ENCODE results near the gene AP4B1. TPM values are rescaled to one million over a fixed set of nuclear protein-coding genes. Genes with fewer than 3 reads are reported as not detected.

The AP4B1 gene
- total RNA-seq, 1 donor from 2014 or later, result 31.6 TPM

DNA sequence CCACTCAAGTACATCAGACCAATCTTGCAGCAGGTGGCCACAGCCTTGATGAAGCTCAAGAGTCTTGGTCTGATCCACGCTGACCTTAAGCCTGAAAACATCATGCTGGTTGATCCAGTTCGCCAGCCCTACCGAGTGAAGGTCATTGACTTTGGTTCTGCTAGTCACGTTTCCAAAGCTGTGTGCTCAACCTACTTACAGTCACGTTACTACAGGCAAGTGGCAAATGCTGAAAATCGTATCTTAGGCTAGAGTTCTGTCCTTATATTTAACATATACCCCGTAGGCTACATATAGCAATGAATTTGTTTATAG, 36.6 kb upstream of the AP4B1 start:
- Mint-ChIP-seq H3K4me3 (no peak overlapping the region), H3K27ac (no peak overlapping the region), H3K36me3 (peaks cover 31% of the 10 kb centered on the region), H3K27me3 (ENCODE audit: low read depth) (no peaks in the 10 kb centered on the region), H3K9me3 (peaks cover 7% of the 10 kb centered on the region), H3K4me1 (peaks cover 13% of the 10 kb centered on the region)
- TF ChIP-seq CTCF (IDR thresholded peaks at IDR 0.05; ENCODE audit: unreplicated experiment), result no peak
- DNase-seq (ENCODE audit: low spot score in 2 of 2, unreplicated experiment in 2 of 2), result no peak

GRCh38 chr1:113940365-113941244, 36.0 kb upstream of the AP4B1 start:
- TF ChIP-seq CTCF (IDR thresholded peaks at IDR 0.05; ENCODE audit: unreplicated experiment), result no peak
- H3K36me3 Mint-ChIP-seq, result peaks cover 28% of the 10 kb centered on the region
- H3K27ac Mint-ChIP-seq, result peak overlapping the region; percentile 69
- H3K9me3 Mint-ChIP-seq, result peaks cover 6% of the 10 kb centered on the region
- H3K27me3 Mint-ChIP-seq (ENCODE audit: low read depth), result no peaks in the 10 kb centered on the region
- no peak overlapping the region for H3K4me3 Mint-ChIP-seq
- peaks cover 10% of the 10 kb centered on the region for H3K4me1 Mint-ChIP-seq
- DNase-seq (ENCODE audit: low spot score in 2 of 2, unreplicated experiment in 2 of 2), result no peak

DNA sequence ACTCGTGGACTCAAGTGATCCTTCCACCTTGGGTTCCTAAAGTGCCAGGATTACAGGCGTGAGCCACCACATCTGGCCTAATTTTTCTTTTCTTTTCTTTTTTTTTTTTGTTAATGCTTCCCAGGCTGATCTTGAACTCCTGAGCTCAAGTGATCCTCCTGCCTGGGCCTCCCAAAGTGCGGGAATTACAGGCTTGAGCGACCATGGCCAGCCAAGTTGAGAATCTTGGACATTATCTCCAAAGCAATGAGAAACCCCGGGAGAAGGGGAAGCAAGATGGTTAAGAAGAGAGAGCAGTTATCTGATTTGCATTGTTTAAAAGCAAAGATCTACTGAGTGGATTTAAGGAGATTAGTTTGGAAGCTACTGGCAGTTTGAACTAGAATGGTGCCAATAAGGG, 33.6 kb upstream of the AP4B1 start:
- no peaks in the 10 kb centered on the region for H3K9me3 Mint-ChIP-seq
- no peak for TF ChIP-seq CTCF (IDR thresholded peaks at IDR 0.05; ENCODE audit: unreplicated experiment)
- no peak overlapping the region for H3K27ac Mint-ChIP-seq
- no peak overlapping the region for H3K4me3 Mint-ChIP-seq
- H3K27me3 Mint-ChIP-seq (ENCODE audit: low read depth), result no peaks in the 10 kb centered on the region
- DNase-seq (ENCODE audit: low spot score in 2 of 2, unreplicated experiment in 2 of 2), result no peak
- H3K36me3 Mint-ChIP-seq, result peaks cover 14% of the 10 kb centered on the region
- peaks cover 10% of the 10 kb centered on the region for H3K4me1 Mint-ChIP-seq

- Mint-ChIP-seq H3K4me3 (no peak overlapping the region), H3K27me3 (ENCODE audit: low read depth) (no peaks in the 10 kb centered on the region)
Measured at GRCh38 chr1:113937146-113937545, 32.5 kb upstream of the AP4B1 start.

GRCh38 chr1:113935970-113936369, 31.4 kb upstream of the AP4B1 start:
- Mint-ChIP-seq H3K27ac (no peak overlapping the region), H3K4me3 (no peak overlapping the region), H3K36me3 (peaks cover 7% of the 10 kb centered on the region), H3K9me3 (no peaks in the 10 kb centered on the region), H3K27me3 (ENCODE audit: low read depth) (no peaks in the 10 kb centered on the region), H3K4me1 (peaks cover 25% of the 10 kb centered on the region)
- TF ChIP-seq CTCF (IDR thresholded peaks at IDR 0.05; ENCODE audit: unreplicated experiment), result no peak
- no peak for DNase-seq (ENCODE audit: low spot score in 2 of 2, unreplicated experiment in 2 of 2)

More at GRCh38 chr1:113937146-113937545, 32.5 kb upstream of the AP4B1 start:
- Mint-ChIP-seq H3K27ac (no peak overlapping the region), H3K36me3 (peaks cover 10% of the 10 kb centered on the region), H3K4me1 (peaks cover 14% of the 10 kb centered on the region), H3K9me3 (no peaks in the 10 kb centered on the region)
- no peak for DNase-seq (ENCODE audit: low spot score in 2 of 2, unreplicated experiment in 2 of 2)
- no peak for TF ChIP-seq CTCF (IDR thresholded peaks at IDR 0.05; ENCODE audit: unreplicated experiment)
